CD4-positive, CD25-positive, alpha-beta regulatory T cell (primary cell): ENCODE data around the gene JADE3. TPM values are rescaled to one million over a fixed set of nuclear protein-coding genes. Genes with fewer than 3 reads are reported as not detected.
A peak's percentile ranks its signal among the peaks of the same experiment; 100 is the strongest.

Source experiments
- ATAC-seq, 2 donors: fragments of 150-1000 bp; cut with Tn5 transposase; one replicate each; pipeline ENCODE4 v1.10.0; 2021; ENCODE audit warnings: low read depth in 2 of 2, moderate number of reproducible peaks in 2 of 2, moderate library complexity in 1 of 2
- DNase-seq, 3 donors: peaks; one replicate each; pipeline versions ENCODE4 v3.0.0 to v3.0.0-alpha.2; 2012 to 2022; ENCODE audit warnings: mixed read lengths in 1 of 3
- H3K27ac ChIP-seq: one replicate; pipeline ENCODE4 v1.7.0; 2013; ENCODE audit warnings: mild to moderate bottlenecking, low read length; ENCODE audit not compliant: insufficient read depth, poor library complexity, severe bottlenecking
- H3K27me3 ChIP-seq: one replicate; pipeline ENCODE4 v1.7.0; 2013; ENCODE audit warnings: low read length; ENCODE audit not compliant: control insufficient read depth, insufficient read depth
- H3K36me3 ChIP-seq: one replicate; pipeline ENCODE4 v1.7.0; 2013; ENCODE audit warnings: mild to moderate bottlenecking, low read length, moderate library complexity; ENCODE audit not compliant: control insufficient read depth, insufficient read depth
- H3K4me1 ChIP-seq: 2 replicates; pipeline ENCODE4 v1.7.0; 2013; ENCODE audit warnings: mild to moderate bottlenecking, low read length; ENCODE audit not compliant: insufficient read depth, control insufficient read depth, poor library complexity, severe bottlenecking
- H3K4me3 ChIP-seq: one replicate; pipeline ENCODE4 v1.7.0; 2013; ENCODE audit warnings: low read depth, mild to moderate bottlenecking, low read length, moderate library complexity
- H3K9me3 ChIP-seq, 2 experiments: 1 replicate in 1 of 2; 2 replicates in 1 of 2; pipeline ENCODE4 v1.7.0; 2013; ENCODE audit warnings: low read length in 2 of 2, mild to moderate bottlenecking in 1 of 2, moderate library complexity in 1 of 2; ENCODE audit not compliant: control insufficient read depth in 2 of 2
- H3K27ac Mint-ChIP-seq, 3 donors: one replicate each; pipeline ENCODE4 v1.8.0; 2020 to 2022; ENCODE audit warnings: mild to moderate bottlenecking in 3 of 3, mixed read lengths in 3 of 3, moderate library complexity in 2 of 3
- H3K27me3 Mint-ChIP-seq: one replicate; pipeline ENCODE4 v1.8.0; 2022; ENCODE audit warnings: mild to moderate bottlenecking, mixed read lengths
- H3K36me3 Mint-ChIP-seq: one replicate; pipeline ENCODE4 v1.8.0; 2020; ENCODE audit warnings: mixed read lengths
- H3K4me1 Mint-ChIP-seq, 4 donors: one replicate each; pipeline ENCODE4 v1.8.0; 2020 to 2022; ENCODE audit warnings: mixed read lengths in 4 of 4, mild to moderate bottlenecking in 1 of 4
- H3K4me3 Mint-ChIP-seq, 4 donors: one replicate each; pipeline ENCODE4 v1.8.0; 2020 to 2022; ENCODE audit warnings: mild to moderate bottlenecking in 4 of 4, mixed read lengths in 4 of 4, moderate library complexity in 3 of 4
- H3K9me3 Mint-ChIP-seq, 7 donors: one replicate each; pipeline ENCODE4 v1.8.0; 2020 to 2022; ENCODE audit warnings: mixed read lengths in 7 of 7, mild to moderate bottlenecking in 3 of 7, moderate library complexity in 2 of 7
- polyA plus RNA-seq, 4 donors: library from polyadenylated mRNA; unstranded; fragments of 300-500 nt; fragmentation: Illumina TruSeq; gene quantifications; one replicate each; pipeline ENCODE4 v1.2.3, GENCODE V29; 2021
- total RNA-seq: library from RNA; stranded (reverse); gene quantifications from one replicate; pipeline ENCODE4 v1.2.3, GENCODE V29; 2022

Gene JADE3
- total and polyA plus RNA-seq, 5 donors from 2014 or later: 0.44 TPM; not detected in 4

DNA sequence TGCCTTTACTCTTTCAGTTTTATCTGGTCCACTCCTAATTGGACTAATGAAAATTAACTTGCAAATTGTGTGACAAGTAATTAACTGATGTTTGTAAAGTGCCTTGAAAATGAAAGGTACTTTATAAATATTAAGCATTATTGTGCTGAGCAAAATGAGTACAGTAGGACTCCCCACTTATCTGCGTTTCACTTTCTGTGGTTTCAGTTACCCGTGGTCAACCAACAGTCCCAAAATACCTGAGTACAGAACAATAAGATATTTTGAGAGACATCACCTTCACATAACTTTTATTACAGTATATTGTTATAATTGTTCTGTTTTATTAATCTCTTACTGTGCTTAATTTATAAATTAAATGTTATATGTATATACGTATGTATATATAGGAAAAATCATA, 27.4 kb upstream of the JADE3 start:
- Histone ChIP-seq H3K27me3 (no peaks in the 10 kb centered on the region), H3K27ac (no peak overlapping the region), H3K4me1 (no peaks in the 10 kb centered on the region), H3K36me3 (peaks cover 4% of the 10 kb centered on the region), H3K9me3 (no peaks in the 10 kb centered on the region), H3K4me3 (no peak overlapping the region)
- Mint-ChIP-seq H3K27ac (peak overlapping the region in 1 of 3 donors; percentile 52), H3K27me3 (no peaks in the 10 kb centered on the region), H3K9me3 (no peaks in the 10 kb centered on the region), H3K4me3 (no peak overlapping the region), H3K4me1 (no peaks in the 10 kb centered on the region), H3K36me3 (peaks cover 8% of the 10 kb centered on the region)
- no peak for DNase-seq
- ATAC-seq: no peak

- Histone ChIP-seq H3K4me1 (no peaks in the 10 kb centered on the region), H3K9me3 (no peaks in the 10 kb centered on the region), H3K4me3 (no peak overlapping the region), H3K27me3 (no peaks in the 10 kb centered on the region), H3K36me3 (no peaks in the 10 kb centered on the region), H3K27ac (no peak overlapping the region)
- ATAC-seq (no peak), DNase-seq (no peak)
- H3K36me3 Mint-ChIP-seq: no peaks in the 10 kb centered on the region
- peaks cover 0 to 1% (median 0%) of the 10 kb centered on the region in 7 donors for H3K9me3 Mint-ChIP-seq
- H3K4me1 Mint-ChIP-seq: no peaks in the 10 kb centered on the region
- H3K27me3 Mint-ChIP-seq: peaks cover 20% of the 10 kb centered on the region
- no peak overlapping the region for H3K27ac Mint-ChIP-seq
- no peak overlapping the region for H3K4me3 Mint-ChIP-seq
Measured at GRCh38 chrX:46898207-46898606, 14.0 kb upstream of the JADE3 start.

DNA sequence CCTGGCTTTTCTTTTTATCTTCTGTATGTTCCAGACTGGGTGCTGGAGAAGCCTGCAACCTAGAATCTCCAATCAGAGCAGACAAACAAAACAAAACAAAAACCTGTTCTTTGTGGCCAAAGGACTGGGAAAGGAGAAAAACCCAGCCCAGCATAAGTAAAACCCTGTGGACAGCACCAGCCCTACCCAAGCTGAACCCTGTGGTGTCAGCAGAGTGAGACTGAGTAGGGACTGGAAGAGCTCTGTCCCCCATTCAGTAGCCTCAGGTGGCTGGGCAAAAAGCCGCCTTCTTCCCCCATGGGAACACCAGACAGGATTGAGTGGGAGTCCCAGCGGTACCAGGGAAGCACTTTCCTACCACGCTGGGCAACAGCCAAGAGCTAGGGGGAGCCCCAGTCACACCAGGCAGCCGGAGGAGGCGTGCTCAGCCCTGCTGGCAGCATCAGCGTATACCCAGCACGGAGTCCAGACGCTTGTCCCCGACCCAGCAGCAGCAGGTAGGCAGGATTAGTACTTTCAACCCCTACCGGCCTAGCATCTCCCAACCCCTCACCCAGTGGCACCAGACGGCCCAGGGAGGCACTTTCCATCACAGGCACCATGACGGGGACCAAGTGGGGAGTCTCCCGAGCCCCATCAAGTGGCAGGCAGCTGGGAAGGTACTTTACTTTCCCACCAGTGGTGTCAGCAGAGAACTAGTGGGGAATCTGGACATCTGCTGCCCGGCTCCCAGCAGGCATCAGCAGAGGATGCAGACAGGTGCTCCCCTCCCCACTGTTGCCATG, 8.6 kb upstream of the JADE3 start:
- peak; percentile 74 to 79 for ATAC-seq
- Histone ChIP-seq H3K27me3 (peaks cover 2% of the 10 kb centered on the region), H3K36me3 (no peaks in the 10 kb centered on the region), H3K4me3 (no peak overlapping the region), H3K27ac (no peak overlapping the region), H3K4me1 (peaks cover 4% of the 10 kb centered on the region), H3K9me3 (no peaks in the 10 kb centered on the region)
- Mint-ChIP-seq H3K4me1 (peaks cover 0 to 3% (median 0%) of the 10 kb centered on the region in 4 donors), H3K27ac (no peak overlapping the region), H3K36me3 (no peaks in the 10 kb centered on the region), H3K4me3 (no peak overlapping the region), H3K9me3 (no peaks in the 10 kb centered on the region), H3K27me3 (peaks cover 35% of the 10 kb centered on the region)
- peak; percentile 7 to 64 (median 31) for DNase-seq

- H3K27ac Mint-ChIP-seq: no peak overlapping the region
- H3K4me1 ChIP-seq: peaks cover 4% of the 10 kb centered on the region
- H3K4me1 Mint-ChIP-seq: peaks cover 0 to 3% (median 0%) of the 10 kb centered on the region in 4 donors
- peaks cover 2% of the 10 kb centered on the region for H3K27me3 ChIP-seq
- no peak overlapping the region for H3K4me3 Mint-ChIP-seq
- no peak for ATAC-seq
- H3K9me3 ChIP-seq: no peaks in the 10 kb centered on the region
- no peaks in the 10 kb centered on the region for H3K9me3 Mint-ChIP-seq
- peaks cover 40% of the 10 kb centered on the region for H3K27me3 Mint-ChIP-seq
- H3K36me3 ChIP-seq: no peaks in the 10 kb centered on the region
- H3K36me3 Mint-ChIP-seq: no peaks in the 10 kb centered on the region
- H3K4me3 ChIP-seq: no peak overlapping the region
- no peak overlapping the region for H3K27ac ChIP-seq
- DNase-seq: no peak
Measured at GRCh38 chrX:46904626-46905025, 7.6 kb upstream of the JADE3 start.

DNA sequence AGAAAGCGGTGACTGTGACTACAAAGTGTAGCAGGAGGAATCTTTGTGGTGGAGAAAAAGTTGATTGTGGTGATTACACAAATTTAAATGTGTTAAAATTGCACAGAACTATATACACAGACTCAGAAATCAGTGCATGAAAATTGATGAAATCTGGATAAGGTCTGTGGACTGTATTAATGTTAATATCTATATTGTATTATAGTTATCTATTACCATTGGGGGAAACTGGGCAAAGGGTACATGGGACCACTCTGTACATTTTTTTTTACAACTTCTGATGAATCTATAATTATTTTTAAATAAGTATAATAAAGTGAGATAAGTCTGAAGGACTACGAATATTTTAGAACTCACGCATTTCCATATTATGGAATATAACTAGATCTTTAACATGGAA, 1.8 kb upstream of the JADE3 start:
- Histone ChIP-seq H3K27me3 (peaks cover 21% of the 10 kb centered on the region), H3K27ac (no peak overlapping the region), H3K36me3 (no peaks in the 10 kb centered on the region), H3K4me1 (peaks cover 6% of the 10 kb centered on the region), H3K9me3 (no peaks in the 10 kb centered on the region), H3K4me3 (no peak overlapping the region)
- Mint-ChIP-seq H3K4me1 (peaks cover 0 to 11% (median 7%) of the 10 kb centered on the region in 4 donors), H3K27me3 (peaks cover 45% of the 10 kb centered on the region), H3K27ac (no peak overlapping the region), H3K36me3 (no peaks in the 10 kb centered on the region), H3K4me3 (peak overlapping the region in 1 of 4 donors; percentile 2), H3K9me3 (peaks cover 0 to 3% (median 0%) of the 10 kb centered on the region in 7 donors)
- ATAC-seq: no peak
- no peak for DNase-seq

GRCh38 chrX:46912603-46913491, 626 bp downstream of the JADE3 start:
- H3K4me1 Mint-ChIP-seq: peaks cover 0 to 11% (median 7%) of the 10 kb centered on the region in 4 donors
- Histone ChIP-seq H3K36me3 (no peaks in the 10 kb centered on the region), H3K4me3 (peak overlapping the region; percentile 13), H3K27ac (no peak overlapping the region), H3K9me3 (no peaks in the 10 kb centered on the region), H3K27me3 (peaks cover 33% of the 10 kb centered on the region), H3K4me1 (peaks cover 6% of the 10 kb centered on the region)
- peak in 1 of 3 donors; percentile 17 for DNase-seq
- no peak overlapping the region for H3K27ac Mint-ChIP-seq
- peaks cover 0 to 3% (median 0%) of the 10 kb centered on the region in 7 donors for H3K9me3 Mint-ChIP-seq
- ATAC-seq: peak; percentile 25 to 45
- peak overlapping the region in 3 of 4 donors; percentile 53 to 82 (median 76) for H3K4me3 Mint-ChIP-seq
- peaks cover 62% of the 10 kb centered on the region for H3K27me3 Mint-ChIP-seq
- H3K36me3 Mint-ChIP-seq: no peaks in the 10 kb centered on the region

- peaks cover 33% of the 10 kb centered on the region for H3K27me3 ChIP-seq
- H3K4me1 ChIP-seq: peaks cover 6% of the 10 kb centered on the region
- H3K9me3 ChIP-seq: no peaks in the 10 kb centered on the region
- H3K4me3 ChIP-seq: peak overlapping the region; percentile 13
- Mint-ChIP-seq H3K9me3 (peaks cover 0 to 3% (median 0%) of the 10 kb centered on the region in 7 donors), H3K27me3 (peaks cover 59% of the 10 kb centered on the region), H3K27ac (peak overlapping the region in 1 of 3 donors; percentile 63), H3K36me3 (no peaks in the 10 kb centered on the region), H3K4me1 (peaks cover 0 to 11% (median 7%) of the 10 kb centered on the region in 4 donors), H3K4me3 (peak overlapping the region; percentile 53 to 86 (median 79))
- no peaks in the 10 kb centered on the region for H3K36me3 ChIP-seq
- H3K27ac ChIP-seq: no peak overlapping the region
- ATAC-seq: no peak
- no peak for DNase-seq
Measured at GRCh38 chrX:46913667-46914066, 1.4 kb downstream of the JADE3 start.
